Stimulated activated naive B cell treated with anti-CD40 and anti-IgM and Interleukin-4, amounts not matched to agents 10 μg/mL and 1 μg/mL and 100 μg/mL, for 72 hours (primary cell): Measurements from ENCODE around the gene KLHDC3.

Experiments used
- ATAC-seq, 2 donors: fragments of 150-1000 bp; cut with Tn5 transposase; replicated peaks; 2 replicates each; pipeline ENCODE4 v1.10.0; 2021; ENCODE audit warnings: moderate library complexity in 1 of 2
- DNase-seq: peaks from one replicate; pipeline ENCODE4 v3.0.0; 2021
- H3K27ac Mint-ChIP-seq: one replicate; pipeline ENCODE4 v1.8.0; 2022; ENCODE audit warnings: mild to moderate bottlenecking, mixed read lengths
- H3K27me3 Mint-ChIP-seq, 2 donors: one replicate each; pipeline ENCODE4 v1.8.0; 2022; ENCODE audit warnings: mixed read lengths in 2 of 2
- H3K36me3 Mint-ChIP-seq, 2 donors: one replicate each; pipeline ENCODE4 v1.8.0; 2022; ENCODE audit warnings: mixed read lengths in 2 of 2, mild to moderate bottlenecking in 1 of 2
- H3K4me1 Mint-ChIP-seq, 2 donors: one replicate each; pipeline ENCODE4 v1.8.0; 2022; ENCODE audit warnings: mixed read lengths in 2 of 2, mild to moderate bottlenecking in 1 of 2
- H3K4me3 Mint-ChIP-seq, 2 donors: one replicate each; pipeline ENCODE4 v1.8.0; 2022; ENCODE audit warnings: mild to moderate bottlenecking in 2 of 2, mixed read lengths in 2 of 2, moderate library complexity in 1 of 2
- H3K9me3 Mint-ChIP-seq, 2 donors: one replicate each; pipeline ENCODE4 v1.8.0; 2022; ENCODE audit warnings: mixed read lengths in 2 of 2, mild to moderate bottlenecking in 1 of 2

Gene KLHDC3, protein sequence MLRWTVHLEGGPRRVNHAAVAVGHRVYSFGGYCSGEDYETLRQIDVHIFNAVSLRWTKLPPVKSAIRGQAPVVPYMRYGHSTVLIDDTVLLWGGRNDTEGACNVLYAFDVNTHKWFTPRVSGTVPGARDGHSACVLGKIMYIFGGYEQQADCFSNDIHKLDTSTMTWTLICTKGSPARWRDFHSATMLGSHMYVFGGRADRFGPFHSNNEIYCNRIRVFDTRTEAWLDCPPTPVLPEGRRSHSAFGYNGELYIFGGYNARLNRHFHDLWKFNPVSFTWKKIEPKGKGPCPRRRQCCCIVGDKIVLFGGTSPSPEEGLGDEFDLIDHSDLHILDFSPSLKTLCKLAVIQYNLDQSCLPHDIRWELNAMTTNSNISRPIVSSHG

DNA sequence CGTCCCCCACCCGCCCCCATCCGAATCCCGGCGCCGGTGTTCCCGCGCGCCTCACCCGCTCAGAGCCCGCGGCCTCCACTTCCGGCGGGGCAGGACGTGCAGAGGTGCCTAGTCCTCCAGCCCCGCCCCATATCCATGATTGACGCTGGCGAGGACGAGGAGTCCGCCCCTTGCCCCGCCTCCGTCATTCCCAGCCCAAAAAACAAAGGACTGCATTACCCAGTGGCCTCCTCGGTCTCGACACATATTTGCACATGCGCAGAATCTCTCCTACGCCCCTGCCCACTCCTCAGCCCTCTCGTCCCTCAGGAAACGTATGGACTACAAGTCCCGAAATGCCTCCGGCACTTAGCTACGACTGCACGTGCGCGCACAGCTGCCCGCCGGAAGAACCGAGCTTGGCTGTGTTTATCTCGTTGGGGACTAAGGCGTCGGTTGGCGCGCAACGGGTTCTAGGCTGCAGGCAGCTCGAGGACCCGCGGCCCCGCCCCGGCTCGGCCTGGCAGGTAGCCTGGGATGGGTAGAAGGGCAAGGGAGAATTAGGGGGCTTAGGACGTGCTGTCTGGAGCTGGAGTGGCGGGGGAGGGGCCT, at the start of gene KLHDC3, which contains the start of gene MEA1:
Gene KLHDC3 (plus strand): TSS at position 407 of the 591 bp plus-strand sequence. CDS start 2,944 bp downstream, outside the sequence.
Gene MEA1 (minus strand): TSS at position 104 of the 591 bp plus-strand sequence. CDS start 133 bp downstream, outside the sequence.
- peak within 1 kb of the TSS; percentile 98 for H3K27ac Mint-ChIP-seq
- peak within 1 kb of the TSS; percentile 96 to 99 for H3K4me3 Mint-ChIP-seq
- H3K27me3 Mint-ChIP-seq = no peaks in the 10 kb centered on the region
- peak; percentile 99 for DNase-seq
- ATAC-seq = peak; percentile 92 to 96
- H3K4me1 Mint-ChIP-seq = peaks cover 39 to 72% of the 10 kb centered on the region in 2 donors
- no peaks in the 10 kb centered on the region for H3K9me3 Mint-ChIP-seq
- peaks cover 24 to 59% of the 10 kb centered on the region in 2 donors for H3K36me3 Mint-ChIP-seq

DNA sequence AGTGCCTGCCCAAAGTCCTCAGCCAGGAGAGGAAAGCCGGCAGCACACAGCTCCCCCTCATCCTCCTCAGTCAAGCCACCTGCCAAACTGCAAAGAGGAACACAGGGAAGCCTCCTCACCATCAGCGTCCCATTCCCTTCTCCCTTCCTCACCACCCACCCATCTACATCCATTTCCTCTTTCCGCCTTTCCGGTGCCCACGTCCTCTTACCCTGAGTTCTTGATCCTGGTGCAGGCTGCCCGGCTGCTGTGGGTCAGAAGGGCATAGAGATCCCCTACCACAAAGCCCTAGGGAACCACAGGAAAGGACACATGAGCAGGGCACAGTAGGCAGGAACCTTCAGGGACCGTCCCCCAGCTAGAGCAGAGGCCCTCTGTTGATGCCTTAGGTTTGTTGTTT, 47.5 kb upstream of the KLHDC3 start:
- H3K27me3 Mint-ChIP-seq = peaks cover 0 to 3% of the 10 kb centered on the region in 2 donors
- H3K27ac Mint-ChIP-seq = peak overlapping the region; percentile 59

DNA sequence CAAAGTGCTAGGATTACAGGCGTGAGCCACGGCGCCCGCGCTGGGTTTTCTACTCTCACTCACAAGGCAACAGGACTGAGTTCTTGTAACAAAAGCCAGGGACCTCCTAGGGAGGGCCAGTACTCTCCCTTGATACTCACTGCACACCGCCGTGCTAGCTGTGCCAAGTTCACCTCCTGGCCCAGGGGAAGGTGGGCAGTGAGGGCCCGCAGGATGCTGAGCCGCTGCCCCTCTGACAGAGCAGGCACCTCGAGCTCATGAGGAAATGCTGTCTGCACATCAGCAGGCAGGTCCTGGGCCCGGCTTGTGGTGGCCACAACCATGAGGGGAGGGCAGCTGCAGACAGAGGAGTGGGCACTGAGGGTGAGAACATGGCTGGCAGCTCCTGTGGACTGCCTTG, 46.8 kb upstream of the KLHDC3 start:
- ATAC-seq = no peak

More for the DNA sequence above, 47.5 kb upstream of the KLHDC3 start:
- H3K36me3 Mint-ChIP-seq = peaks cover 50 to 75% of the 10 kb centered on the region in 2 donors
- H3K9me3 Mint-ChIP-seq = no peaks in the 10 kb centered on the region
- no peak for DNase-seq
- H3K4me1 Mint-ChIP-seq = peaks cover 16% of the 10 kb centered on the region in 2 donors
- ATAC-seq = no peak
- H3K4me3 Mint-ChIP-seq = no peak overlapping the region

DNA sequence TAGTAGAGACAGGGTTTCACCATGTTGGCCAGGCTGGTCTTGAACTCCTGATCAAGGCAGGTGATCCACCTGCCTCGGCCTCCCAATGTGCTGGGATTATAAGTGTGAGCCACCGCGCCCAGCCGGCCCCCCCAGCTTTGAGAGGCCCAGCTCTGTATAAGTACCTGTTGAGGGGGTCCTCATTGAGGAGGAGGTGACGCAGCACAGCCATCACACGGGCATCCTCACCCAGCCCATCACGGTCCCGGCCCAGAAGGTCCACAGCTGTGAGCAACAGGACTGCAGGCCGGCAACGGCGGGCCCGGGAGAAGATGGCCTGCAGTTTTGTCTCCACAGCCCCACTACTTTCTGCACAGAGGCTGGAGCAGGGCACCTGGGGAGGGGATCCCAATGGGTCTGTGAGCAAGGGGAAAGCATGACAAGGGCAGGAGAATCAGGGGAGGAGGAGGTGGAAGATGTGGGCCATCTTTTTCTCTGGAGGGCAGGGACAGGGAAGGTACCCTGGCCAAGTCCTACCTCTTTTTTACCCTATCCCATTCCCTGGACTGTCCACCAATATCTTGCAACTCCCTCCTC, 45.8 kb upstream of the KLHDC3 start:
- Mint-ChIP-seq H3K4me3 (no peak overlapping the region), H3K36me3 (peaks cover 42 to 72% of the 10 kb centered on the region in 2 donors), H3K27ac (no peak overlapping the region), H3K27me3 (no peaks in the 10 kb centered on the region), H3K4me1 (peaks cover 16 to 17% of the 10 kb centered on the region in 2 donors), H3K9me3 (no peaks in the 10 kb centered on the region)
- DNase-seq = no peak
- ATAC-seq = no peak

More for the DNA sequence above, 46.8 kb upstream of the KLHDC3 start:
- Mint-ChIP-seq H3K27ac (no peak overlapping the region), H3K4me1 (peaks cover 16 to 17% of the 10 kb centered on the region in 2 donors), H3K36me3 (peaks cover 47 to 75% of the 10 kb centered on the region in 2 donors), H3K27me3 (no peaks in the 10 kb centered on the region), H3K9me3 (no peaks in the 10 kb centered on the region), H3K4me3 (no peak overlapping the region)
- DNase-seq = no peak

DNA sequence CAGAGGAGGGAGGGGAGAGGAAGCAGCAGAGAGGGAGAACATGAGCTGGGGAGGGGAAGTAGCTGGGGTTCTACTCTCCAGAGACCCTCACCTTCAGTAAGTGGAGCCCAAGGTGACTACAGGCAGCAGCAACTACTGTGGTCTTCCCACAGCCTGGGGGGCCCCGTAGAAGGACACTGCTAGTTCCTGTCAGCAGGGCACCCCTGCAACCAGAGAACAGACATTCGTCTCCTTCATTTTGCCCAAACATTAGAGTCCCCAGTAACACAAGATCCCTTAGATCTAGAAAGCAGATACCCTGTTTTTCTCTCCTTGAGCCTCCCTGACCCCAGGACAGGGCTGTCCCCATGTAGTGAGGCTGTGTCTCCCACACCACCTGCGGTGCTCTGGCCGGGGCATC, 45.3 kb upstream of the KLHDC3 start:
- H3K36me3 Mint-ChIP-seq = peaks cover 42 to 73% of the 10 kb centered on the region in 2 donors
- H3K9me3 Mint-ChIP-seq = no peaks in the 10 kb centered on the region
- no peaks in the 10 kb centered on the region for H3K27me3 Mint-ChIP-seq

DNA sequence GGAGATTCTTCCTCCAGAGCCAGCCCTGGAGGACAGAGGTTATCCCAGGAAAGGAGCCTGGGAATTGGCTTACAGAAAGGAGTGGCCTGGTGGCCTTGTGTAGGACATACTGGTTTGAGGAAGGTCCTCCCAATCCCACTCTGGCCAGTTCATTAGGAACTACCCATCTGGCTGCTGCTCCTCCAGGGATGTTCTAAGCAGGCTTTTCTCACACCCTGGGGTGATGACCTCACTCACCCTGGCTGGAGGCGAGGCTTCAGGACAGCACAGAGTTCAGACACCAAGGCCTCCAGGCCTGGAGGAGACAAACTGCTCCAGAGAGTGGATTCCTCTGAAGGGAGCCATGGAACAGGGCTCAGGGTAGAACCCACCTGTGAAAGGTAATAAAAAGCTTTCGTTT, 44.6 kb upstream of the KLHDC3 start:
- no peak overlapping the region for H3K4me3 Mint-ChIP-seq
- ATAC-seq (no peak), DNase-seq (no peak)
- H3K9me3 Mint-ChIP-seq = no peaks in the 10 kb centered on the region
- H3K27ac Mint-ChIP-seq = no peak overlapping the region
- peaks cover 45 to 73% of the 10 kb centered on the region in 2 donors for H3K36me3 Mint-ChIP-seq
- peaks cover 17 to 22% of the 10 kb centered on the region in 2 donors for H3K4me1 Mint-ChIP-seq
- H3K27me3 Mint-ChIP-seq = no peaks in the 10 kb centered on the region

More for the DNA sequence above, 45.3 kb upstream of the KLHDC3 start:
- DNase-seq (no peak), ATAC-seq (no peak)
- Mint-ChIP-seq H3K4me3 (no peak overlapping the region), H3K27ac (peak overlapping the region; percentile 47), H3K4me1 (peaks cover 16 to 18% of the 10 kb centered on the region in 2 donors)

DNA sequence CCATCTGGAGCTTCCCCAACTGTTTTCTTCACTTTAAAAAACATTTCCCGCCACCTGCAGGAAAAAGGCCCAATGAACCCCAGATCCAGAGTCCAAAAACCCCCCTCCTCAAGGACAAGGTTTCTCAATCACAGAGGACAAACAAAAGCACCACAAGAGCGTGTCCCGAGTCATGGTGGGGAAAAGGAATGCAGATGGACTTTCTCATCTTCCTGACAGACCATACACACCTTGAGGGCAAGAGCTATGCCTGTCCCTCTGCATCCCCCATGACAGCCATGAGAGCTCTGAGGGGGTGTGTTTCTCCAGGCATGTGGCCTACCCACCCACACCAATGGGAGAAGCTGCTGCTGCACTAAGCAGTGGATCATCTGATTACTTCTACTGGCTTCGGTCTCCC, 44.1 kb upstream of the KLHDC3 start:
- H3K4me1 Mint-ChIP-seq = peaks cover 17 to 25% of the 10 kb centered on the region in 2 donors
- no peak for ATAC-seq
- peaks cover 47 to 69% of the 10 kb centered on the region in 2 donors for H3K36me3 Mint-ChIP-seq
- no peaks in the 10 kb centered on the region for H3K9me3 Mint-ChIP-seq
- H3K4me3 Mint-ChIP-seq = no peak overlapping the region
- H3K27ac Mint-ChIP-seq = no peak overlapping the region
- no peaks in the 10 kb centered on the region for H3K27me3 Mint-ChIP-seq
- no peak for DNase-seq

DNA sequence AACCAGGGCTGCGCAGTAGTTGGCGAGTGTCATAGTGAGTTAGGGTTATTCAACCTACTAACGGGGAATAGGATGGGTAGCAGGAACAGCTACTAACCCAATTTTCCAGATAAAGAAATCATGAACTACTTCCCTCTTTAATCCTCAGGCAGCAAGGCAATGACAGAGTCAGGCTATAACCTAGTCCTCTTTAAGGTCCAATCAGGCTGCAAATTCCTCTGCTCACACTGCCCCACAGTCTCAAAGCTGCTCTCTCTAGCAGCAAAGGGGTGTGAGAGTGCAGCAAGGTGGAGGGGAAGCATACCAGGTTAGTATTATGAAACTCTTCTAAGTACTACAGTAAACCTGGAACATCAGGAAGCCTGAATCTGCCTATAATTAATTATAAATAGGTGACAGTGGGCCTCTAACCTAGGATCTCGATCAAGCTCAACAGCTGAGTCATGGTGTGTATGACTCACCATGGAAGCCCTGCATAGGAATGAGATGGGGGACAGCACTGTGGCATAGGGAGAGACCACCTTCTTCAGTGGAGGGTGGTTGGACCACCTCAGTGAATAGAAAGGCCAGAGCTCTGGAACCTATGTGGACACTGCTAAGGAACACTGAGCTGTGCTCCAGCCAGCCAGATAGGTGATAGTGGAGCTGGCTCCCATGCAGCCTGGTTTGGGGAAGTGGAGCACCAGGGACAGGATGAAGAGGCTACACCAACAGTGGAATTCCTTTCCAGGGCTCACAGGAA, 43.0 kb upstream of the KLHDC3 start:
- Mint-ChIP-seq H3K4me3 (peak overlapping the region in 1 of 2 donors; percentile 43), H3K4me1 (peaks cover 19 to 33% of the 10 kb centered on the region in 2 donors), H3K9me3 (no peaks in the 10 kb centered on the region), H3K27ac (peak overlapping the region; percentile 80), H3K36me3 (peaks cover 41 to 64% of the 10 kb centered on the region in 2 donors), H3K27me3 (no peaks in the 10 kb centered on the region)
- ATAC-seq (peak; percentile 53 to 57), DNase-seq (no peak)

DNA sequence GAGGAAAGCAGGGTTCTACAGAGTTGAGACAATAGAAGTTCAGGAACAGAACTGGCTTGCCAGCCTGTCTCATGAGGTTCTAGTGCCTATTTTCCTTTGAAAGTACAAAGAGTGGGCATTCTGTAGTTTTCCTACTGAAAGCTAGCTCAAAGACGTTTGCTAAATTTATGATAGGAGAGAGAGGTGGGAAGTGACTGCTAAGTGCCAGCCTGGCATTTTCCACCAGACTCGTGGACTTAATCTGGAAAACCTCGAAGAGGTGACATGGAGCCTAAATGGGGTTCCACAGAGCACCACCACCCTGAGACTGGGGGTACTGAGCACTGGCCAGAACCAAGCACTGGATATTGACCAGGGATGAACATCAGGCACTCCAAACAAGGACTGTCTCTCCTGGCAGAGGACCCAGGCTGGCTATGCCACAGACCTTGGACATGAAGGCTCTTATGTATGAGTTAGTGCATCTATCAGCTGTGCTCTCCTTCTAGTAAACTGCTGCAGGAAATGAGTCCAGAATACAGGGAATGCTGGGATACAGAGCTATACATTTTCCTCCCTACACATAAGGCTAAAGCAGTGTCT, 42.2 kb upstream of the KLHDC3 start:
- Mint-ChIP-seq H3K9me3 (no peaks in the 10 kb centered on the region), H3K4me3 (peak overlapping the region in 1 of 2 donors; percentile 43), H3K36me3 (peaks cover 44 to 64% of the 10 kb centered on the region in 2 donors), H3K4me1 (peaks cover 18 to 40% of the 10 kb centered on the region in 2 donors), H3K27me3 (no peaks in the 10 kb centered on the region), H3K27ac (peak overlapping the region; percentile 21)
- ATAC-seq = no peak
- no peak for DNase-seq

DNA sequence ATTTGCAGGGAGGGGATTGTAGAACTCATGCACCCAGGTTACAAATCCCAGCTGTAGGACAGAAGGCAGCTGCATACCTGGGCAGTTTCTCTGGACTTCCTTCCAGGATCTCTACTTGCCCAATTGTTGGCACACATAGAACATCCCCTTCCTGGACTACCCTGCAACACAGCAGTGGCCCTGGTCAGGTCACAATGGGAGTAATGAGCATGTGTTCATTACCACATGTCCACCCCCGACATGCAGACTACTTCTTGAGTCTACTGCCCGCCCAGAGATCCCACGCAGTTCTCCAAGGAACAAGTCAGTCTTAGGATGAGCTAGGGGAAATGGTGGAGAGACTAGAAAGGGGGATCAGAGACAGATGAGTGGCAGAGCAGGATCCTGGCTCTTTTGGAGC, 40.1 kb upstream of the KLHDC3 start:
- H3K4me1 Mint-ChIP-seq = peaks cover 20 to 54% of the 10 kb centered on the region in 2 donors
- DNase-seq (no peak), ATAC-seq (no peak)
- peaks cover 38 to 54% of the 10 kb centered on the region in 2 donors for H3K36me3 Mint-ChIP-seq
- H3K27me3 Mint-ChIP-seq = no peaks in the 10 kb centered on the region
- no peak overlapping the region for H3K4me3 Mint-ChIP-seq
- no peaks in the 10 kb centered on the region for H3K9me3 Mint-ChIP-seq
- H3K27ac Mint-ChIP-seq = peak overlapping the region; percentile 47

DNA sequence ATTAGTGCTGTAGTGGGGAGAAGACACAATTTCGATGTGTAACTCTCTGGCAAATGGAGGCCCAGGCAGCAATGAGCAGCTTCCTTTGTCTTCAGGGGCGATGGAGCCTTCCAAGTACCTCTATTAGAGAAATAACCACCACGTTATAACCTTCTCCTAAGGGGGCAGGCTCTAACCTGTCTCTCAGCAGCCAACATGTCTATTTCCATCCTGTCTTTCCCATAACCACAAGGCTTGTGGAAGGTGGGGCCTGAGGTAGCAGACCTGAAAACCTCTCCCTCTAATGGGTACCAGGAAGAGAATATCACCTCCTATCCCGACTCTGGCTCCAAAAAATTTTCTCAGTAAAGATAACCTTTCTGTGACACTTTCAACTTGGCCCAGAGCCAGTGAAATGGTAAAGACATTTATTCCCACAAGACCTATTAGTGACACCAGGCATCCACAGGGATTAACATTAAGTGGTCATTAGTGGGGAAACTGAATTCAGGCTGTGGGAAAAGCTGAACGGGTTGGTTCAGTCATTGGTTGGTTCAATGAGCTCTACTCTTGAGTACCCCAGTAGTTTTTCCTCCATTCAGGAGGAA, 39.0 kb upstream of the KLHDC3 start:
- H3K4me1 Mint-ChIP-seq = peaks cover 20 to 63% of the 10 kb centered on the region in 2 donors
- no peak overlapping the region for H3K4me3 Mint-ChIP-seq
- ATAC-seq (no peak), DNase-seq (no peak)
- no peak overlapping the region for H3K27ac Mint-ChIP-seq
- H3K9me3 Mint-ChIP-seq = no peaks in the 10 kb centered on the region
- H3K27me3 Mint-ChIP-seq = no peaks in the 10 kb centered on the region
- peaks cover 35 to 46% of the 10 kb centered on the region in 2 donors for H3K36me3 Mint-ChIP-seq

DNA sequence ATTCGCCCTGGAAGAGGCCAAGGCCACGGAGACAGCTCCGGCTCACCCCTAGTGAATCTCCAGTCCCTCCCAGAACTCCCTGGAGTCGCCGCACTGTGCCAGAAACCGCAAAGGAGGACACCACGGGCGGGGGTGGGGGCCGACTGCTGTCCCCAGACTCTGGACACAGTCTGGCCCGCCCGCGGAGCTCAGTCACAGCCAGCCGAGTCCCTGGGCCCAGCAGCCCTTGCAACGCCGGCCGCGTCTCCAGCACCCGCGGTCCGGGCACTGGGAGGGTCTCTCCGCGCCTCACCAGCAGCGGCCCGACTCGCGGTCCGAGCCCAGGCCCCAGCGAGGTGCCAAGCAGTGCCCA, 35.6 kb upstream of the KLHDC3 start:
- Mint-ChIP-seq H3K9me3 (no peaks in the 10 kb centered on the region), H3K4me1 (peaks cover 13 to 48% of the 10 kb centered on the region in 2 donors), H3K36me3 (peaks cover 24 to 25% of the 10 kb centered on the region in 2 donors), H3K27me3 (no peaks in the 10 kb centered on the region), H3K27ac (peak overlapping the region; percentile 95), H3K4me3 (peak overlapping the region; percentile 87 to 94)
- ATAC-seq = peak in 1 of 2 donors; percentile 20
- DNase-seq = no peak

DNA sequence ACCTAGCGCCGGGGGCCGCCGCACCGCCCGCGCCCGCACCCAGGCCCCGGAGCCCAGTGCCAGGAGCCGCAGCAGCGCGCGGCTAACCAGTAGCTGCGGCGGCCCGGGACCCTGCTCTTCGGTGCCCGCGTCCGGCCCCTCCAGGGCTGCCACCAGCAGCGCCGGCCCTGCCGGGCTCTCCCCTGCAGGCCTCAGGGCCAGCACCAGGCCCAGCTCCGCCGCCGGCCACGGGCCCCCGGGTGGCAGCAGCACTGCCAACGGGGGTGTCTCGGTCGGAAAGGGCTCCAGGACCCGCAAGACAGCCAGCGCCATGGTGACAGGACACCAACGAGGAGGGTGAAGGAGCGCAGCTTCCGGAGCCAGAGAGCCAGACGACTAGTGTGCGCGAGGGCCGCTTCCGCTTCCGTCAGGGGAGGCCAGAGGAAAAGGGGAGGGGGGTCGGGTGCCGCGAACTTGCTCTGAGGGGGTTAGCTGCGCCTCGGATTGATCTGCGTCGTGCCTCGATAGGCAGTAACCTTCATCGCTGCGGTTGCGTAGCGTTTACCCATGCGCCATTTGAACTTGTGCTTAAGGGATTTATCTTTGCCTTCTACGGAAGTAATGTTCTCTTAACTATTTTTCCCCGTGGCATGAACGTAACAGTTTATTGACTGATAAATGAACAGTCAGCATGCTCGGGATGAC, 35.1 kb upstream of the KLHDC3 start, which contains the start of gene PEX6:
Gene PEX6 (minus strand): TSS at position 343 of the 684 bp plus-strand sequence. CDS start 31 bp downstream, at position 312.
- Mint-ChIP-seq H3K27me3 (no peaks in the 10 kb centered on the region), H3K9me3 (no peaks in the 10 kb centered on the region), H3K4me3 (peak within 1 kb of the TSS; percentile 88 to 94), H3K4me1 (peaks cover 16 to 50% of the 10 kb centered on the region in 2 donors), H3K36me3 (peaks cover 19 to 20% of the 10 kb centered on the region in 2 donors), H3K27ac (peak within 1 kb of the TSS; percentile 97)
- peak; percentile 95 to 97 for ATAC-seq
- peak; percentile 90 for DNase-seq
